DND-41 (cell line): ENCODE measurements around the gene PAM.

Experiments used
- EZH2 ChIP-seq: IDR thresholded peaks from 3 replicates; pipeline ENCODE4 v1.6.1; 2012; ENCODE audit warnings: borderline replicate concordance, low read depth, mild to moderate bottlenecking, moderate library complexity, low read length, inconsistent platforms; ENCODE audit not compliant: severe bottlenecking
- TF ChIP-seq, protein P1 (sequence below): IDR thresholded peaks from 2 replicates; pipeline ENCODE4 v1.5.1; 2012; ENCODE audit warnings: borderline replicate concordance, low read length, moderate library complexity, mild to moderate bottlenecking; ENCODE audit not compliant: poor library complexity, severe bottlenecking; ENCODE audit errors: extremely low read depth

DNA sequence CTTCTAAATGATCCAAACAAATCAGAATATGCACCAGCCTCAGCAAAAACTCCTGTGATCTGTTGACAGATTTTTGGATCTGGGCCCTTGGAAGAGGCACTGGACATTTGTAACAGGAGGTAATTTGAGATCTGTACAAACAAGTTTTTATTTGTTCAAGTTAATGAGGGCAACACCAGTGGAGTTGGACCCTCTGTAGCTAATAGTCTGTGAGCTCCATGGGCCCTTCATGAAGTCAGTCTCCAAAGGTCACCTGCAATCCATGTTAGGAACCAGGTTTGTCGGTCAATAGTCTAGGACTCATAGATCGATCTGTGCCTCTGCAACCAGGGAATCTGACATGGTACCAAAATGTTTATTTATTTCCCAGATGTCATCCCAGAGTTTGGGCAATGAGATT, 40.9 kb downstream of the PAM start:
- TF ChIP-seq, protein P1, sequence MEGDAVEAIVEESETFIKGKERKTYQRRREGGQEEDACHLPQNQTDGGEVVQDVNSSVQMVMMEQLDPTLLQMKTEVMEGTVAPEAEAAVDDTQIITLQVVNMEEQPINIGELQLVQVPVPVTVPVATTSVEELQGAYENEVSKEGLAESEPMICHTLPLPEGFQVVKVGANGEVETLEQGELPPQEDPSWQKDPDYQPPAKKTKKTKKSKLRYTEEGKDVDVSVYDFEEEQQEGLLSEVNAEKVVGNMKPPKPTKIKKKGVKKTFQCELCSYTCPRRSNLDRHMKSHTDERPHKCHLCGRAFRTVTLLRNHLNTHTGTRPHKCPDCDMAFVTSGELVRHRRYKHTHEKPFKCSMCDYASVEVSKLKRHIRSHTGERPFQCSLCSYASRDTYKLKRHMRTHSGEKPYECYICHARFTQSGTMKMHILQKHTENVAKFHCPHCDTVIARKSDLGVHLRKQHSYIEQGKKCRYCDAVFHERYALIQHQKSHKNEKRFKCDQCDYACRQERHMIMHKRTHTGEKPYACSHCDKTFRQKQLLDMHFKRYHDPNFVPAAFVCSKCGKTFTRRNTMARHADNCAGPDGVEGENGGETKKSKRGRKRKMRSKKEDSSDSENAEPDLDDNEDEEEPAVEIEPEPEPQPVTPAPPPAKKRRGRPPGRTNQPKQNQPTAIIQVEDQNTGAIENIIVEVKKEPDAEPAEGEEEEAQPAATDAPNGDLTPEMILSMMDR: no peak
- TF ChIP-seq EZH2: no peak
